ENCODE results near the gene TPRA1. TPM values are rescaled to one million over a fixed set of nuclear protein-coding genes. Genes with fewer than 3 reads are reported as not detected.
A peak's percentile ranks its signal among the peaks of the same experiment; 100 is the strongest.

TPRA1 gene
- total RNA-seq, 1 donor = 40.6 TPM

DNA sequence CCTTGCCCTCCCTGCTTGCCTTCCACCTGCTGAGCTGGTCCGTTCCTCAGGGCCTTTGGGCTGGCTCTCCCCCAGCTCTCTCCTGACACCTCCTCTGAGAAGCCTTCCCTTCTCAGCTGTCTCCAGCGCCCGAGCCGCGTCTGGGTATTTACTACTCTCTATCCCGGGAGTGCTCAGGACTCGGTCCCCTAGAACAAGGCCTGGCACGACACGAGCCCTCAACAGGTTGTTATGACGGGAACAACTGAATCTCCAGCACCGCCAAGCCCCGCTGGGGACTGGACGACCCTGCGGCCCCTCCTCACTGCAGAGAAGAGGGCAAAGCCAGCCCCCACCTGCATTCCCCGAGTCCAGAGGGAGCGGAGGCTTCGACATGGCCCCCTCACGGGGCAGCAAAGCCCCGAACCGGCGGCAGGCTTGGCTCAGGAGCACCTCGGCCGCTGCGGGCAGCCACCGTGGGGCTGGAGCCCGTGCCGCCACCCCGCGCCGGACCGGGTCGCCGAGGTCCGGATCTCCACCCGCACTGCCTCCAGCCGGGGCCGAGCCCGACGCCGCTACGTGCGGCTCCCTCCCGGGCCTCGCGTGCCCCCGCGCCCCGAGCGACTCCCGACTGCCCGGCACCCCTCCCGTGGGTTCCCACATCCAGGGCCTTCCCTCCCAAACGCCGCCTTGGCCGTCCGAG, 792 bp downstream of the TPRA1 start:
- TF ChIP-seq, protein P1, sequence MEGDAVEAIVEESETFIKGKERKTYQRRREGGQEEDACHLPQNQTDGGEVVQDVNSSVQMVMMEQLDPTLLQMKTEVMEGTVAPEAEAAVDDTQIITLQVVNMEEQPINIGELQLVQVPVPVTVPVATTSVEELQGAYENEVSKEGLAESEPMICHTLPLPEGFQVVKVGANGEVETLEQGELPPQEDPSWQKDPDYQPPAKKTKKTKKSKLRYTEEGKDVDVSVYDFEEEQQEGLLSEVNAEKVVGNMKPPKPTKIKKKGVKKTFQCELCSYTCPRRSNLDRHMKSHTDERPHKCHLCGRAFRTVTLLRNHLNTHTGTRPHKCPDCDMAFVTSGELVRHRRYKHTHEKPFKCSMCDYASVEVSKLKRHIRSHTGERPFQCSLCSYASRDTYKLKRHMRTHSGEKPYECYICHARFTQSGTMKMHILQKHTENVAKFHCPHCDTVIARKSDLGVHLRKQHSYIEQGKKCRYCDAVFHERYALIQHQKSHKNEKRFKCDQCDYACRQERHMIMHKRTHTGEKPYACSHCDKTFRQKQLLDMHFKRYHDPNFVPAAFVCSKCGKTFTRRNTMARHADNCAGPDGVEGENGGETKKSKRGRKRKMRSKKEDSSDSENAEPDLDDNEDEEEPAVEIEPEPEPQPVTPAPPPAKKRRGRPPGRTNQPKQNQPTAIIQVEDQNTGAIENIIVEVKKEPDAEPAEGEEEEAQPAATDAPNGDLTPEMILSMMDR (IDR thresholded peaks at IDR 0.05; ENCODE audit: insufficient read depth, low read depth, low read length) = no peak
- DNase-seq (ENCODE audit: low read depth) = no peak
- peak overlapping the region; percentile 87 for H3K4me3 ChIP-seq (ENCODE audit: low read depth, low read length)

DNA sequence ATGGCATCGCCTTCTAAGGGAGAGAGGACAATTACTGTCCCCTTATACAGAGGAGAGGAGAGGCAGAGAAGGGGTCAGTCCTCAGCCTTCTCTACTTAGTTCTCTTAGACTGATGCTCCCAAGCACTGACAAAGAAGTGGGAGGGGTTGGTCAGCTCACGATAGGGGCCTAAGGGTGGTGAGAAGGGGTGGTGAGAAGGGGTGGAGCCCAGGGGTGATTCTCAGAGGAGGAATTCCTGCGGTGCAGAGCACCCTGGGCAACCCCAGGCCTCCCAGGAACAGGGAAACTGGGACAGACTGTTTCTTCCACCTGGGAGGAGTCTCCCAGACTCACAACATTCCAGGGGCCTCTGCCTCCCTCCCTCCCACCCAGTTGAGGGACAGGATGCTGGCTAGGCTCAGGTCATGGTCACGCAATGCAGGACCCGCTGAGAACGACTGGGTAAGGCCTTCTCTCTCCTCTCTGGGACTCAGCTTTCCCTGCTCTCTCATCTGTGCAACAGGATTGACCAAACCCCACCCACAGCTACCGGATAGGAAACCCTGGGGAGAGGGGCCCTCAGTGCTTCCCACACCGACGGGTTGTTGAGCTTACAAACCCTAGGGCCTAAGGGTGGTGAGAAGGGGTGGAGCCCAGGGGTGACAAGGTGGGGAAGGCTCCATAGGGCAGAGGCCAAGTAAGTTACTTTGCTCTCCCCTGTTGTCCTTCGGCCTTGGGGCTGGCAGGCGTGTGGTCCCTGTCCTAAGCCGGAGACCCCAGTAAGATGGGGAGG, 1.5 kb downstream of the TPRA1 start:
- H3K4me3 ChIP-seq (ENCODE audit: low read depth, low read length) = peak overlapping the region; percentile 87
- TF ChIP-seq, protein P1 (IDR thresholded peaks at IDR 0.05; ENCODE audit: insufficient read depth, low read depth, low read length) = no peak
- peak; percentile 72 for DNase-seq (ENCODE audit: low read depth)

GRCh38 chr3:127587876-127588275, 2.7 kb downstream of the TPRA1 start:
- TF ChIP-seq, protein P1 (IDR thresholded peaks at IDR 0.05; ENCODE audit: insufficient read depth, low read depth, low read length) = no peak
- DNase-seq (ENCODE audit: low read depth) = no peak
- H3K4me3 ChIP-seq (ENCODE audit: low read depth, low read length) = no peak overlapping the region

- no peak overlapping the region for H3K4me3 ChIP-seq (ENCODE audit: low read depth, low read length)
- no peak for DNase-seq (ENCODE audit: low read depth)
- TF ChIP-seq, protein P1 (IDR thresholded peaks at IDR 0.05; ENCODE audit: insufficient read depth, low read depth, low read length) = no peak
Measured at GRCh38 chr3:127585813-127586413, 4.6 kb downstream of the TPRA1 start.

- no peak for DNase-seq (ENCODE audit: low read depth)
- TF ChIP-seq, protein P1 (IDR thresholded peaks at IDR 0.05; ENCODE audit: insufficient read depth, low read depth, low read length) = no peak
- H3K4me3 ChIP-seq (ENCODE audit: low read depth, low read length) = no peak overlapping the region
Measured at GRCh38 chr3:127585163-127585812, 5.2 kb downstream of the TPRA1 start.

GRCh38 chr3:127584734-127585133, 5.8 kb downstream of the TPRA1 start:
- no peak for DNase-seq (ENCODE audit: low read depth)
- H3K4me3 ChIP-seq (ENCODE audit: low read depth, low read length) = no peak overlapping the region
- TF ChIP-seq, protein P1 (IDR thresholded peaks at IDR 0.05; ENCODE audit: insufficient read depth, low read depth, low read length) = no peak

Data from fibroblast of villous mesenchyme (primary cell).